IMR-90 (cell line): Measurements from ENCODE around the gene NR5A2. TPM values are rescaled to one million over a fixed set of nuclear protein-coding genes. Genes with fewer than 3 reads are reported as not detected.

Source experiments
- ATAC-seq: fragments of 200-7000 bp; cut with Tn5 transposase; 2 replicates; pipeline ENCODE4 v1.9.1; 2020; ENCODE audit warnings: low read depth, mild to moderate bottlenecking, moderate library complexity
- BruUV-seq: library from RNA; stranded (reverse); fragments of 400-500 nt; replicated peaks from 2 replicates; lab custom pipeline; 2021; lab: Mats Ljungman, UMichigan
- CTCF ChIA-PET: fragments of 300-600 bp; formaldehyde crosslinking; extraction: SDS; loops from one replicate; lab custom pipeline; 2021; ENCODE audit warnings: antibody characterized with exemption; lab: Yijun Ruan, JAX
- POLR2A ChIA-PET: fragments of 300-600 bp; sonication (Branson Sonifier 250); formaldehyde crosslinking; loops from one replicate; lab custom pipeline; 2022; ENCODE audit warnings: antibody characterized with exemption; ENCODE audit not compliant: unreplicated experiment; lab: Charles Lee
- DNase-seq: peaks from one replicate; pipeline ENCODE4 v3.0.0; 2013
- H2AFZ ChIP-seq: replicated peaks from 2 replicates; pipeline ENCODE3; 2013; ENCODE audit warnings: low read length, mild to moderate bottlenecking; ENCODE audit not compliant: poor library complexity
- H2AK5ac ChIP-seq: 2 replicates; pipeline ENCODE4 v1.6.1; 2013; ENCODE audit warnings: low read depth, low read length, inconsistent platforms
- H2AK9ac ChIP-seq: replicated peaks from 2 replicates; pipeline ENCODE3; 2013; ENCODE audit warnings: mild to moderate bottlenecking, low read depth, low read length, moderate library complexity; ENCODE audit not compliant: poor library complexity
- H2BK120ac ChIP-seq: 2 replicates; pipeline ENCODE4 v1.6.1; 2013; ENCODE audit warnings: low read depth, low read length, inconsistent platforms
- H2BK15ac ChIP-seq: 3 replicates; pipeline ENCODE4 v1.6.1; 2013; ENCODE audit warnings: low read depth, low read length, inconsistent platforms
- H2BK20ac ChIP-seq: 2 replicates; pipeline ENCODE4 v1.6.1; 2013; ENCODE audit warnings: low read depth, mild to moderate bottlenecking, inconsistent platforms, low read length, moderate library complexity
- H2BK5ac ChIP-seq: 2 replicates; pipeline ENCODE4 v1.6.1; 2013; ENCODE audit warnings: mild to moderate bottlenecking, low read depth, low read length, inconsistent platforms; ENCODE audit not compliant: poor library complexity, severe bottlenecking
- H3K14ac ChIP-seq: replicated peaks from 2 replicates; pipeline ENCODE4 v1.6.1; 2013; ENCODE audit warnings: low read depth, low read length, inconsistent platforms
- H3K18ac ChIP-seq: 2 replicates; pipeline ENCODE4 v1.6.1; 2013; ENCODE audit warnings: low read depth, low read length, control low read depth
- H3K23ac ChIP-seq: 2 replicates; pipeline ENCODE4 v1.6.1; 2013; ENCODE audit warnings: low read depth, low read length, inconsistent platforms
- H3K27ac ChIP-seq: 2 replicates; pipeline ENCODE4 v1.5.1; 2013; ENCODE audit warnings: mild to moderate bottlenecking, control low read depth, low read length; ENCODE audit not compliant: insufficient read depth
- H3K27me3 ChIP-seq: 2 replicates; pipeline ENCODE4 v1.6.1; 2013; ENCODE audit warnings: low read length; ENCODE audit not compliant: control insufficient read depth, insufficient read depth
- H3K36me3 ChIP-seq: 2 replicates; pipeline ENCODE4 v1.6.1; 2013; ENCODE audit warnings: low read length, mixed read lengths; ENCODE audit not compliant: control insufficient read depth, insufficient read depth
- H3K4ac ChIP-seq: 2 replicates; pipeline ENCODE4 v1.6.1; 2013; ENCODE audit warnings: low read depth, low read length, inconsistent platforms
- H3K4me1 ChIP-seq: 2 replicates; pipeline ENCODE4 v1.6.1; 2013; ENCODE audit warnings: low read length, mixed read lengths; ENCODE audit not compliant: control insufficient read depth, insufficient read depth
- H3K4me2 ChIP-seq: 2 replicates; pipeline ENCODE4 v1.6.1; 2013; ENCODE audit warnings: low read depth, mild to moderate bottlenecking, control low read depth, low read length, moderate library complexity
- H3K4me3 ChIP-seq: 2 replicates; pipeline ENCODE4 v1.5.1; 2013; ENCODE audit warnings: low read depth, mild to moderate bottlenecking, control low read depth, low read length, moderate library complexity; ENCODE audit not compliant: insufficient read depth
- H3K56ac ChIP-seq: 2 replicates; pipeline ENCODE4 v1.6.1; 2013; ENCODE audit warnings: low read length, inconsistent platforms; ENCODE audit not compliant: insufficient read depth; ENCODE audit errors: extremely low read depth
- H3K79me1 ChIP-seq, 2 experiments: 2 replicates each; pipeline ENCODE4 v1.6.1; 2013; ENCODE audit warnings: low read length in 2 of 2, inconsistent platforms in 1 of 2, low read depth in 1 of 2
- H3K9ac ChIP-seq: 2 replicates; pipeline ENCODE4 v1.6.1; 2013; ENCODE audit warnings: low read depth, low read length, control low read depth
- H3K9me1 ChIP-seq: 2 replicates; pipeline ENCODE4 v1.6.1; 2013; ENCODE audit warnings: low read length, inconsistent platforms; ENCODE audit not compliant: insufficient read depth
- H3K9me3 ChIP-seq: 2 replicates; pipeline ENCODE4 v1.6.1; 2013; ENCODE audit warnings: low read length; ENCODE audit not compliant: control insufficient read depth, insufficient read depth
- H4K20me1 ChIP-seq: 2 replicates; pipeline ENCODE4 v1.6.1; 2013; ENCODE audit warnings: low read length, inconsistent platforms; ENCODE audit not compliant: insufficient read depth
- H4K5ac ChIP-seq: 2 replicates; pipeline ENCODE4 v1.6.1; 2013; ENCODE audit warnings: mild to moderate bottlenecking, low read depth, low read length, control low read depth
- H4K8ac ChIP-seq, 2 experiments: 2 replicates each; pipeline ENCODE4 v1.6.1; 2013; ENCODE audit warnings: low read depth in 2 of 2, low read length in 2 of 2, control low read depth in 1 of 2, inconsistent platforms in 1 of 2
- H4K91ac ChIP-seq: 2 replicates; pipeline ENCODE4 v1.6.1; 2013; ENCODE audit warnings: low read depth, low read length, inconsistent platforms; ENCODE audit not compliant: insufficient read depth
- MAFK ChIP-seq: IDR thresholded peaks from 2 replicates; pipeline ENCODE4 v1.6.1; 2012; ENCODE audit warnings: low read depth, low read length, improper control_type of control experiment
- USF2 ChIP-seq: fragments of 150-350 bp; IDR thresholded peaks from 2 replicates; pipeline ENCODE4 v1.6.1; 2017; ENCODE audit warnings: mild to moderate bottlenecking, antibody characterized with exemption, low read length, low read depth
- WGBS, 2 experiments: methylation state at CpG; one replicate each; pipeline versions ENCODE4 v1.1.5 to v1.1.7; 2013; ENCODE audit warnings: missing lambda C conversion rate in 2 of 2; ENCODE audit not compliant: insufficient read length in 1 of 2; ENCODE audit errors: extremely low coverage in 2 of 2; 5-methylcytosine and 5-hydroxymethylcytosine counted together
- dilution Hi-C: fragments of 300-500 bp; cut with HindIII; formaldehyde crosslinking; loops from one replicate; pipeline ENCODE4 v1.14.3; 2018; ENCODE audit warnings: low sequenced_read_pairs; ENCODE audit not compliant: unreplicated experiment
- in situ Hi-C: fragments of 300-500 bp; cut with MboI; formaldehyde crosslinking; loops from 3 replicates; pipeline ENCODE4 v1.14.3; 2019; ENCODE audit warnings: low sequenced_read_pairs, inconsistent platforms, mixed read lengths
- intact Hi-C: fragments of 100-400 bp; cut with micrococcal nuclease; formaldehyde crosslinking; loops from 2 replicates; pipeline ENCODE4 v1.10.0; 2022
- polyA plus RNA-seq, 3 experiments: library from polyadenylated mRNA; depleted of rRNA; stranded (reverse); fragments of >200 nt; gene quantifications; 2 replicates each; pipeline ENCODE4 v1.2.3, GENCODE V29; 2012; ENCODE audit warnings: low replicate concordance in 1 of 3
- total RNA-seq: library from RNA; depleted of rRNA; stranded (reverse); fragments of >200 nt; gene quantifications from 2 replicates; pipeline ENCODE4 v1.2.3, GENCODE V29; 2012

The NR5A2 gene
- total and polyA plus RNA-seq, 2 of the 4 experiments (the other 2 are of a cell fraction) = 0.03 to 0.18 TPM

- no peak overlapping the region for H3K4me2 ChIP-seq
- intact Hi-C loops (no loop called here), dilution Hi-C loops (no loop called here), in situ Hi-C loops (no loop called here)
- H3K4ac ChIP-seq = no peak overlapping the region
- H2AFZ ChIP-seq = no peak overlapping the region
- TF ChIP-seq USF2 (no peak), MAFK (peak; percentile 96)
- ChIA-PET POLR2A (no interaction called here), CTCF (interaction anchor here (0.6 kb wide), 1 partner anchor 368 kb away, joined by 3 read pairs; no protein-coding TSS in a partner anchor)
- no peak overlapping the region for H4K91ac ChIP-seq
- H2BK5ac ChIP-seq = no peak overlapping the region
- no peak overlapping the region for H4K8ac ChIP-seq
- H2BK15ac ChIP-seq = no peak overlapping the region
- no peaks in the 10 kb centered on the region for H4K20me1 ChIP-seq
- no peak overlapping the region for H2AK5ac ChIP-seq
- no peak overlapping the region for H2AK9ac ChIP-seq
- no peak overlapping the region for H3K18ac ChIP-seq
- H3K23ac ChIP-seq = no peak overlapping the region
- no TSS peak for BruUV-seq
- no peaks in the 10 kb centered on the region for H3K36me3 ChIP-seq
- no peak overlapping the region for H3K9ac ChIP-seq
- no peak overlapping the region for H3K27ac ChIP-seq
- H3K79me1 ChIP-seq = no peaks in the 10 kb centered on the region
- no peaks in the 10 kb centered on the region for H3K9me3 ChIP-seq
- no peak overlapping the region for H3K4me3 ChIP-seq
- H4K5ac ChIP-seq = no peak overlapping the region
- no peak overlapping the region for H3K14ac ChIP-seq
- H3K27me3 ChIP-seq = no peaks in the 10 kb centered on the region
- no peak overlapping the region for H2BK20ac ChIP-seq
- peaks cover 4% of the 10 kb centered on the region for H3K9me1 ChIP-seq
- no peak overlapping the region for H3K56ac ChIP-seq
- no peak for ATAC-seq
- WGBS, 2 experiments = no CpG with 5 or more reads among the region's 1 CpG
- H2BK120ac ChIP-seq = no peak overlapping the region
- H3K4me1 ChIP-seq = no peaks in the 10 kb centered on the region
- DNase-seq = no peak
Observed at GRCh38 chr1:200124309-200124708, 96.8 kb downstream of the NR5A2 start.
